ENCODE measurements around the gene DIP2C.

Gene DIP2C

GRCh38 chr10:475709-476454 lies 213.6 kb downstream of the DIP2C start:
- ATAC-seq (ENCODE audit: insufficient read depth, low read depth) = no peak
- Histone ChIP-seq H2AFZ (ENCODE audit: low read depth, low read length) (no peak overlapping the region), H4K20me1 (ENCODE audit: insufficient read depth, low read length) (peaks cover 13% of the 10 kb centered on the region), H3K79me2 (ENCODE audit: insufficient read depth, low read length) (no peaks in the 10 kb centered on the region), H3K9ac (ENCODE audit: low read depth, low read length) (no peak overlapping the region), H3K36me3 (ENCODE audit: insufficient read depth, low read length) (no peaks in the 10 kb centered on the region), H3K9me3 (ENCODE audit: insufficient read depth, low read length, severe bottlenecking) (no peaks in the 10 kb centered on the region), H3K27me3 (ENCODE audit: insufficient read depth, low read length, poor library complexity) (peaks cover 10% of the 10 kb centered on the region), H3K27ac (ENCODE audit: low read length) (no peak overlapping the region), H3K4me1 (ENCODE audit: insufficient read depth, low read length) (no peaks in the 10 kb centered on the region), H3K4me2 (ENCODE audit: insufficient read depth, low read length) (no peak overlapping the region), H3K4me3 (ENCODE audit: low read depth in 1 of 2, low read length in 2 of 2) (no peak overlapping the region)
- DNase-seq = no peak
- TF ChIP-seq EZH2 (IDR thresholded peaks at IDR 0.05; ENCODE audit: borderline replicate concordance, low read depth, low read length, severe bottlenecking) = no peak

- H3K4me1 ChIP-seq (ENCODE audit: insufficient read depth, low read length) = no peaks in the 10 kb centered on the region
Observed at GRCh38 chr10:474946-475345, 214.5 kb downstream of the DIP2C start.

GRCh38 chr10:474406-474805 lies 215.1 kb downstream of the DIP2C start:
- Histone ChIP-seq H3K27me3 (ENCODE audit: insufficient read depth, low read length, poor library complexity) (peaks cover 10% of the 10 kb centered on the region), H3K9ac (ENCODE audit: low read depth, low read length) (no peak overlapping the region), H3K4me1 (ENCODE audit: insufficient read depth, low read length) (no peaks in the 10 kb centered on the region), H2AFZ (ENCODE audit: low read depth, low read length) (no peak overlapping the region), H3K4me3 (ENCODE audit: low read depth in 1 of 2, low read length in 2 of 2) (no peak overlapping the region), H3K4me2 (ENCODE audit: insufficient read depth, low read length) (no peak overlapping the region), H3K79me2 (ENCODE audit: insufficient read depth, low read length) (no peaks in the 10 kb centered on the region), H4K20me1 (ENCODE audit: insufficient read depth, low read length) (peaks cover 8% of the 10 kb centered on the region; the same call in 1 of the 2 replicates), H3K9me3 (ENCODE audit: insufficient read depth, low read length, severe bottlenecking) (no peaks in the 10 kb centered on the region), H3K27ac (ENCODE audit: low read length) (no peak overlapping the region), H3K36me3 (ENCODE audit: insufficient read depth, low read length) (no peaks in the 10 kb centered on the region)
- no peak for TF ChIP-seq CTCF (IDR thresholded peaks at IDR 0.05; ENCODE audit: borderline replicate concordance, extremely low read depth, low read length, poor library complexity, severe bottlenecking)
- no peak for TF ChIP-seq EZH2 (IDR thresholded peaks at IDR 0.05; ENCODE audit: borderline replicate concordance, low read depth, low read length, severe bottlenecking)
- ATAC-seq (ENCODE audit: insufficient read depth, low read depth) (no peak), DNase-seq (no peak)

More at GRCh38 chr10:474946-475345, 214.5 kb downstream of the DIP2C start:
- Histone ChIP-seq H3K9ac (ENCODE audit: low read depth, low read length) (no peak overlapping the region), H3K27me3 (ENCODE audit: insufficient read depth, low read length, poor library complexity) (peaks cover 10% of the 10 kb centered on the region), H3K79me2 (ENCODE audit: insufficient read depth, low read length) (no peaks in the 10 kb centered on the region), H3K27ac (ENCODE audit: low read length) (no peak overlapping the region), H4K20me1 (ENCODE audit: insufficient read depth, low read length) (peaks cover 8% of the 10 kb centered on the region; the same call in 1 of the 2 replicates), H3K4me3 (ENCODE audit: low read depth in 1 of 2, low read length in 2 of 2) (no peak overlapping the region), H3K4me2 (ENCODE audit: insufficient read depth, low read length) (no peak overlapping the region), H2AFZ (ENCODE audit: low read depth, low read length) (no peak overlapping the region), H3K36me3 (ENCODE audit: insufficient read depth, low read length) (no peaks in the 10 kb centered on the region), H3K9me3 (ENCODE audit: insufficient read depth, low read length, severe bottlenecking) (no peaks in the 10 kb centered on the region)
- TF ChIP-seq CTCF (IDR thresholded peaks at IDR 0.05; ENCODE audit: borderline replicate concordance, extremely low read depth, low read length, poor library complexity, severe bottlenecking) = no peak
- no peak for TF ChIP-seq EZH2 (IDR thresholded peaks at IDR 0.05; ENCODE audit: borderline replicate concordance, low read depth, low read length, severe bottlenecking)
- DNase-seq (no peak), ATAC-seq (ENCODE audit: insufficient read depth, low read depth) (no peak)

- DNase-seq = no peak
- no peak overlapping the region for H3K27ac ChIP-seq (ENCODE audit: low read length)
- H3K4me3 ChIP-seq (ENCODE audit: low read depth in 1 of 2, low read length in 2 of 2) = no peak overlapping the region
- H4K20me1 ChIP-seq (ENCODE audit: insufficient read depth, low read length) = peaks cover 8% of the 10 kb centered on the region; the same call in 1 of the 2 replicates
- H2AFZ ChIP-seq (ENCODE audit: low read depth, low read length) = no peak overlapping the region
- TF ChIP-seq CTCF (IDR thresholded peaks at IDR 0.05; ENCODE audit: borderline replicate concordance, extremely low read depth, low read length, poor library complexity, severe bottlenecking) (no peak), EZH2 (IDR thresholded peaks at IDR 0.05; ENCODE audit: borderline replicate concordance, low read depth, low read length, severe bottlenecking) (no peak)
- H3K4me1 ChIP-seq (ENCODE audit: insufficient read depth, low read length) = no peaks in the 10 kb centered on the region
- H3K36me3 ChIP-seq (ENCODE audit: insufficient read depth, low read length) = no peaks in the 10 kb centered on the region
- H3K9me3 ChIP-seq (ENCODE audit: insufficient read depth, low read length, severe bottlenecking) = no peaks in the 10 kb centered on the region
- H3K79me2 ChIP-seq (ENCODE audit: insufficient read depth, low read length) = no peaks in the 10 kb centered on the region
- no peak overlapping the region for H3K4me2 ChIP-seq (ENCODE audit: insufficient read depth, low read length)
- ATAC-seq (ENCODE audit: insufficient read depth, low read depth) = no peak
- H3K9ac ChIP-seq (ENCODE audit: low read depth, low read length) = no peak overlapping the region
- H3K27me3 ChIP-seq (ENCODE audit: insufficient read depth, low read length, poor library complexity) = peaks cover 10% of the 10 kb centered on the region
Observed at GRCh38 chr10:472241-472910, 217.1 kb downstream of the DIP2C start.

Measured in DND-41 (cell line).